HG03469 (cell line): Measurements from ENCODE around the gene SMIM38.

ENCODE experiments used
- ATAC-seq: cut with Tn5 transposase; IDR thresholded peaks from one replicate; pipeline ENCODE4 v1.9.1; 2021; ENCODE audit warnings: mild to moderate bottlenecking, moderate library complexity, moderate number of reproducible peaks; ENCODE audit not compliant: unreplicated experiment

The SMIM38 gene

DNA sequence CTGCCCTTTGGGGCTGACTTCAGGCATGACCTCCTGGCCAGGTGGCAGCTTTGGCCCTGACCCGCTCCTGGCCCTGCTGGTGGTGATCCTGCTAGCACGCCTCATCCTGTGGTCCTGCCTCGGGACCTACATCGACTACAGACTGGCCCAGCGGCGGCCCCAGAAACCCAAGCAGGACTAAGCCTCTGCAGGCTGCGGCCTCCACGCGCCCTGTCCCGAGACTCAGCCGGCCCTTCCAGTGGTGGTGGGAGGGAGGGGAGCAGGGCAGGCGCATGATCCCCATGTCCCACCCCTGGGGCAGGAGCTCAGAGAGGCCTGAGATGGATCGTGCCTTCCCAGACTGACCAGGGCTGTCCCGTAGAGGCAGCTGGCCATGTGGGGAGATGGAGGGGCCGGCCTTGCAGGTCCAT is 2.1 kb downstream of the SMIM38 start:
- no peak for ATAC-seq

DNA sequence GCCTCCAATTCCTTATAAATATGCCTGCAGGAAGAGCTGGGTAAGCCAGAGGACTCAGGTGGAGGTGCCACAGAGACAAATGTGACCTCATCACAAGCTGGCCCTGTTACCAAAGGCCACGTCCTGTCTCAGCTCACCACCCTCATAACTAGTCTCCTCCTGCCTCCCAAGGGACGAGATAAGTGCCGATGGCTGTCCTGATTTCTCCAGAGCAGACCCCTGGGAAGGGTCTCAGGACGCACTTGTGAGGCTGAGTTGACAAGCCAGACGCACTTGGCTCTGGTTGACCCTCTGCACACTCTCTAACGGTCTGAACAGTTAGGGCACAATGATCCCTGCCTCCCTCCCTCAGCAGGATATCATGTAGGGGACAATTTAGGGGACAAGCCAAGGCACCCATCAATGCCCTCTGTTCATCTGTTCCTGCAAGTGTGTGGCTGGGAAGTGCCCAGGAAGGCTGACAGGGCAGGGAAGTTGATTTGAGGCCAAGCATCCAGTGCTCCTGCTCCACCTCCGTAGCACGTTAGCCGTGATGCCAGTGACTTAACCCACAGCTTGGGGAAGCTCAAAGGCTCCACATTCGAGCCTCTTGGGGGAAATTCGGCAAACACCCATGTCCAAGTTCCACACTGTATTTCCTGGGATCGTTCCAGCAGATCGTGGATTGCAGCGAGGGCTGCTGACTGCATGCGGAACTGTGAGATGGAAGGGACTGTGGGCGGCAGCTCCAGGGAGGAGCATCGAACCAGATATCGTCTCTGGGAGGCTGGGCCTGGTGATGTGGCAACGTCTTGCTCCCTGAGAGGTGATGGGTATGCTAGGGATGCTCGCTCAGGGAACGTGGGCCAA is 2.8 kb downstream of the SMIM38 start:
- ATAC-seq: no peak

DNA sequence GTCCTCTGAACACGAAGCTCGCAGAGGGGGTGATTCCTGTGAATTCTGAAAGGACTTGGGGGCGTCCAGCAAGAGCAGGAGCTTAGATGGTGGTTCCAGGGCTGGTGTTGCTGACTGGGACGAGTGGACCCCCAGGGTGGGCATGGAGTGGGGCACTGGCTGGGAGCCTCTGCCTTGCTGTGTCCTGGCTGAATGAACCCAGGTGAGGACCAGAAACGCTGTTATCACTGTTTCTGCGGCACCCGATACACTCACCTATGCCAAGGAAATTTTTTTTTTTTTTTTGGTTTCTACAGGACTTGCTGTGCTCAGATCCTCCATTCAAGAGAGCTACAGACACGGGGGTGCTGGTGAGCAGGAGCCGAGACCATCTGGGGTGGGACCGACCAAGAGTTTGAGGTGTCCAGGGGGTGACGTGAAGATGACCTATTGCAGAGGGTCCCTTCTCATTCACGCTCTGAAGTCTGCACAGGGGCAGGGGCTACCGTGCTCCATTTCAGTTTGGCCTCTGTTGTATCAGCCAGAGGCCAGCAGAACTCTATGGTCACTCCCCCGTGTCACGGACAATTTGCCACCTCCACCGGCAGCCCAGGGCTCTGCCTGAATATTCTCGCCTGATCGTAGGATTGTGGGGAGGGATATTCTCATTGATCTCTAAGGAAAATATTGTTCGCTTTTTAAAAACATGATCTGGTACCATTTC is 3.6 kb downstream of the SMIM38 start:
- ATAC-seq: no peak

DNA sequence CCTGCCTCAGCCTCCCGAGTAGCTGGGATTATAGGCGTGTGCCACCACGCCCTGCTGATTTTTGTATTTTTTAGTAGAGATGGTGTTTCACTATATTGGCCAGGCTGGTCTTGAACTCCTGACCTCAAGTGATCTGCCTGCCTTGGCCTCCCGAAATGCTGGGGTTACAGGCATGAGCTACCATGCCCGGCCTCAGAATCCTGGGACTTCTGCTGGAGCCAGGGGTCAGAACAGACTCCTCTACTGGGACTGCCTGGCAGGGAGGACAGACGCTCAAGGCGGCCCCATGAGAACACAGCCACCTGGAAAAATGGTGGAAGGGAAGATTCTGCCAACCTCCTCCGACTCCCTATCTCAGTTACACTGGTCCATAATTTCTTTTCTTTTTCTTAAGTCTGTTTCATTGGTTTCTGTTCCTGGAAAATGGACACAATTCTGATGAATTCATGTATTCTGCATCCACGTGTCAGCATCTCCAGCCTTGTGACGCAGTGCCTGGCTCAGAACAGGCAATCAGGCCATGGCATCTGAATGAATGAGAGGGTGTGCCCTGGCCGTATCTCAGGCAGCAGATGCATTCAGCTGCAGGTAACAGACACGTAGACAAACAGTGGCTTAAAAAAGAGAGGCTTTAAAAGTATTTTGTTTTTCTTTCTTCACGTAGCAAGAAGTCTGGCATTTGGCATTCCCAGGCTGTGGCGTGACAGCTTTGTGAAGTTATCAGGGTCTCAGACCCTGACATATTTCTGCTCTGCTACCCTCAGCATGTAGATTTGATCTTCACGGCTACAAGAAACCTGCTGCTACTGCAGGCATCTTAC is 4.8 kb downstream of the SMIM38 start:
- ATAC-seq: no peak

DNA sequence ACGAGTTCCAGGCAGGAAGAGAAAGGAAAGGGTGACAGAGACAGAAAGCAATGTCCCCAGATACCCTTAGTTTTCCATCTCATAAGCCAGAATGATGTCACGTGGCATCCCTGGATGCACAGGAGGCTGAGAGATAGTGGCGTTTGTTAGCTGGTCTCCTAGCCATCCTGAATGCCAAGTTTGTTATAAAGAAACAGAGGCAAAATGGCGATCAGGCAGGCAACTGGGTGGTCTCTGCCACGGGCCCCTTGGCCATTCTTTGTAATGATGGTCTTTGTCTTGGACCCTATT is 5.3 kb downstream of the SMIM38 start:
- ATAC-seq: no peak

DNA sequence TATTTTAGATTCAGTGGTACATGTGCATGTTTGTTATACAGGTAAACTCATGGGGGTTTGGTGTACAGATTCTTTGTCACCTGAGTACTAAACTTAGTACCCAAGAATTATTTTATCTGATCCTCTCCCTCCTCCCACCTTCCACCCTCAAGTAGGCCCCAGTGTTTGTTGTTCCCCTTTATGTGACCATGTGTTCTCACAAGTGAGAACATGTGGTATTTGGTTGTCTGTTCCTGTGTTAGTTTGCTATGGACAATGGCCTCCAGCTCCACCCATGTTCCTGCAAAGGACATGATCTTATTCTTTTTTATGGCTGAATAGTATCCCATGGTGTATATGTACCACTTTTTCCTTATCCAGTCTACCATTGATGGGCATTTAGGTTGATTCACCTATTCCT is 6.8 kb downstream of the SMIM38 start:
- no peak for ATAC-seq

DNA sequence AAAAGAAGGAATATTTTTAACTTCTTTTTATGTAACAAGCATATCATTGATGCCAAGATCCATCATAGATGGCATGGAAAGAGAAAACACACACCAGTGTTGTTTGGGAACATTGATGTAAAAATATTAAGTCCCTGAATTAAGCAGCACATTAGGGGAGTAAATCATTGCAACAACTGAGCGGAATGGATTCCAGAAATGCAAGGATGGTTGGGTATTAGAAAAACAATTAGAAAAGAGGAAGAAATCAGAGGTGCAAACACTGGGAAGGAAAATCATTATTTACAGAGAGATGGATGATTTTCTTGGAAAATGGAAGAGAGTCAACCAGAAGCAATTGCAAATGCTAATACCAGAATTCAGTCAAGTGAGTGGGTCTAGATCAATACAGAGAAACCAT is 8.1 kb downstream of the SMIM38 start:
- ATAC-seq: no peak

DNA sequence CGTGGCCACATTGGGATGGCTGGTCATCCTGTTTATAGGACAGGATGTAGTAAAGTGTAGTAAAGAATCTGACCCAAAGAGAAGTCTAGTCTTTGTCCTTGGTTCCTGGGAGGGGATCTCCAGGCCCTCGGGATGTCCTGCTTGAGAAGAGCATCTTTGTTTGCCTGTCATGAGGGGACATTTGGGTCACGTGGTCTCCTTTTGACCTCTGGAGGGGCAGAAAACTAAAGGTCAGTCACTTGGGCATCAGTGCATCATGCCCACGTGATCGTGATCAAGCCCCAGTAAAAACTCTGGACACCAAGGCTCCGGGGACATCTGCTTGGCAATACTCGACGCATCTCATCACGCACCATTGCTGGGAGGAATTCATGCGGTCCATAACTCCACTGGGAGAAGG is 9.1 kb downstream of the SMIM38 start:
- no peak for ATAC-seq

DNA sequence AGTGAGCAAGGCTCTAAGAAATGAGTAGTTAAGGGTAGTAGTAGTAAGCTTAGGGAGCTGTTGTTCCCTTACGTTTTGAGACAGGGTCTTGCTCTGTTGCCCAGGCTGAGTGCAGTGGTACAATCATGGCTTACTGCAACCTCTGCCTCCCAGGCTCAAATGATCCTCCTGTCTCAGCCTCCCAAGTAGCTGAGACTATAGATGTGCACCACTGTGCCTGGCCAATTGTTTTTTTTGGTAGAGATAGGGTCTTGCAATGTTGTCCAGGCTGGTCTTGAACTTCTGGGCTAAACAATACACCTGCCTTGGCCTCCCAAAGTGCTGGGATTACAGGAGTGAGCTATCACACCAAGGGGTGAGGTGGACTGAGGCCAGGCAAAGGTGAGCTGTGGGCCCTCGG is 10.0 kb downstream of the SMIM38 start:
- ATAC-seq: no peak

DNA sequence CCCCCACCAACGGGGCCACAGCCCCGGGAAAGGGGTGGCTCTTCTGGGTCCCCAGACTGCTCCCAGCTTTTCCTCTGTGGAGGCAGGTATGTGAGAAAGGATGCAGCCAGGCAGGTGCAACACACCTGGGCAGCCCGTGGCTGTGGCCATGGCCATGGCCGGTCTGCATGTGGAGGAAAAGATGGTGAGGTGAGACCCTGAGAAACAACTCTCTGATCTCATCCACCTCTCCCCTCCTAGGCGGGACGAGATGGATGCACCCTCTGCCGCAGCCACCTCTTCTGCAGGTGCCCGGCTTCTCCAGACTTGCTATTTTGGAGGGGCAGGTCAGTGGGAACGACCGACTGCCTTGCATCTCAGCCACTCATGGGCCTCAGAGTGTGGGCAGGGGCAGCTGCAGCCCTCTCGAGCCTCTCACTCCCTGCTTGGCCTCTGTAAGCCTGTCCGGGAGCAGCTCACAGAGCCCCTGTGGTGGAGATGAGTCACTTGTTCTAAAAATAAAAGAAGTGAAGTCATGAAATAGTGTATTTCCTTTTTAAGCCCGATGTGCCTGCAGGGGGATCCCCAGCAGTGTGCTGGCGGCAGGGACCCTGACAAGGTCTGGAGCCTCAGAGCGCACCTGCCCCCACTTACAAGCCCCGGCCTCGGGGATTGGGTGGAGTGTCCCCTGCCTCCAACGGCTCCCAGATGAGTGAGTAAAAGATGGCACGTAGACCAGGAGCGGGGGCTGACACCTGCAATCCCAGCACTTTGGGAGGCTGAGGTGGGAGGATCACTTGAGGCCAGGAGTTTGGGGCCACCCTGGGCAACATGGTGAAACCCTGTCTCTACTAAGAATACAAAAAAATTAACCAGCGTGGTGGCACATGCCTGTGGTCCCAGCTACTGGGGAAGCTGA is 10.7 kb downstream of the SMIM38 start:
- ATAC-seq: peak; percentile 82

DNA sequence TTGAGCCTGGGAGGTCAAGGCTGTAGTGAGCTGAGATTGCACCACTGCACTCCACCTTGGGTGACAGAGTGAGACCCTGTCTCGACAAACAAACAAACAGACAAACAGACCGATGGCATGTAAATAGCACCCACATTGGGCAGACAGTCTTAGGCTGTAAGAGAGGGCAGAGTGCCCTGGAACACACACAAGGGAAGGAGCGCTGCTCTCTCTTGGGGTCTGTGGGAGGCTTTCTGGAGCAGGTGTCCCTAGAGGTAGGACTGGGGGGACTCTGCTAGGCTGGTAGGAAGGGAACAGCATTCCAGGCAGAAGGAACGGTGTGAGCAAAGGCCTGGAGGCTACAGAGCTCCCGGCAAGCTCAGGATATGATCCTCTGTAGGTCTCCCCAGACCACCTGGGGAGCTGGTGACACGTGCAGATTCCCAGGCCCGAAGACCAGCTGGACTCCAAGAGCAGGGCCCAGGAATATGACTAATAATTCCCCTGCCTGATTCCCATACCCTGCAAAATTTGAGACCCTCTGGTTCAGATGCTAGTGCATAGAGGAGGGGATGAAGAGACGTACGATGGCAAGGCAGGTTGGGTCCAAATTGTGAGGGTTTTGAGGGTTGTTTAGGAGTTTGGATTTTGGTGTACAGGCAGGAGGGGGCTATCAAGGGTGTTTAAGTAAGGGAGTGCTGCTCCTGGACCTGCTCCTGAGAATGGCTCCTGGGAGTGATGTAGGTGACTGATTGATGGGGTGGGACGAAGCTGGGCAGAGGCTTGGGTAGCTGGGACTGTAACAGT is 11.6 kb downstream of the SMIM38 start:
- no peak for ATAC-seq

DNA sequence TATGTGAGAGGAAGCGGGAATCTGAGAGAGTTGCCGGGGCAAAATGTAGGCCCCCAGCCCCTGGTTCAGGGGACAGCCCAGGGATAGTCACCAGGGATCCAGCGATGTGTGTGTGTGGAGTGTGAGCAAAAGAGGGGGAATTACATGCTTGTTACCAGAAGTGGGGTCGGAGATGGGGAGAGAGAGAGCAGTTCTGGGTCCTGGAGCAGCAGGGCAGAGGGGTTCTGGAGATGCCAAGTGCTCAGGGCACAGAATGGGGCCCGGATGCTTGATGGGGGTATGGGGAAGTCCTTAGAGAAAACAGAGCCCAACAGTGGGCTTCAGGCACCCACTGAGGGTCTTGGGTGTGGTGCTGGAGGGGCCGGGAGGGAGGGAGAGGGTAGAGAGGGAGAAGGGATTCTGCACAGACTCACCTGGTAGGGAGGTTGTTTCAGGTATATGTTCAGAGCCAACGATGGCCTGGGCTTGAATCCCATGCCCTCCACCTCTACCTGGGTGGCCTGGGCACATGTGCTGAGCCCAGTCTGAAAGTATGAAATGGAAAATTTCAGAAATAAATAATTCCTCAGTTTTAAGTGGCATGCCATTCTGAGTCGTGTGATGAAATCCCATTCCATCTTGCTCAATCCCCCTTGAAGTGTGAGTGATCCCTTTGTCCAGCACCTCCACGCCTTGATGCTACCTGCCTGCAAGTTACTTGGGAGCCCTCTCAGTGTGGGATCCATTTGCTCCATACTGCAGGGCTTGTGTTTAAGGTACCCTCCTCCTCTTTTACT is 12.4 kb downstream of the SMIM38 start:
- ATAC-seq: no peak

DNA sequence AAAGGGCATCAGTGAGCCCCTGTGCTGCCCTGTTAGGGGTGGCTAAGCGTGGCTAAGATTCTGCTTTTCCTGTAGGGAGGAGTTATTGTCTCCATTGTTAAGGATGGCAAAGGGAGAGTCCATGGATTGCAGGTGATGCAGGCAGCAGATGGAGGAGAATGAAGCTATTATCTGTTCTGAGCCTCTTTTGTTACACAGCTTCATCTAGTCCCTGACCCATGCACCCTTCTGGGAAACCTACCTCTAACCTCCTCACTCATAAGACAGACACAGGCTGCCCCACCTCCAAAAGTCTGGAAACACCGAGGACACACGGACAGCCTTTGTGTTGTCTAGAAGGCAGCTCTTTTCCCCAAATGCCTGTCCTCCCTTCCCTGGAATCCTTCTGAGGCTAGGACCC is 13.7 kb downstream of the SMIM38 start:
- ATAC-seq: no peak

DNA sequence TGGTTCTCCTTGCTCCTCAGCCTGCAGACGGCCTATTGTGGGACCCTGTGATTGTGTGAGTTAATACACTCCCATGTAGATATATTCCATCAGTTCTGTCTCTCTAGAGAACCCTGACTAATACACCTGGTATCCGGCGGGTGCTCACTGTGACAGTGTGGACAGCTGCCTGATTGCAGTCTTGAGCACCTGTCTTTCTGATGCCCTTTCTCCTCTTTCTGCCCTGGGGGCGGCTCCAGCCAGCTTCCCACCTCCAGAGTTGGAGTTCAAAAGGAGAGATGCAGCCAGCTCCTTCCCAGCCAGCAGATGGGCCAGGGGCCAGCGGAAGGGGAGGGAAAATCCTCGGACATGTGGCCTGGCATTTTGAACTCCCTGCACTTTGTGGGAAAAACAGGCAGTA is 15.0 kb downstream of the SMIM38 start:
- no peak for ATAC-seq

DNA sequence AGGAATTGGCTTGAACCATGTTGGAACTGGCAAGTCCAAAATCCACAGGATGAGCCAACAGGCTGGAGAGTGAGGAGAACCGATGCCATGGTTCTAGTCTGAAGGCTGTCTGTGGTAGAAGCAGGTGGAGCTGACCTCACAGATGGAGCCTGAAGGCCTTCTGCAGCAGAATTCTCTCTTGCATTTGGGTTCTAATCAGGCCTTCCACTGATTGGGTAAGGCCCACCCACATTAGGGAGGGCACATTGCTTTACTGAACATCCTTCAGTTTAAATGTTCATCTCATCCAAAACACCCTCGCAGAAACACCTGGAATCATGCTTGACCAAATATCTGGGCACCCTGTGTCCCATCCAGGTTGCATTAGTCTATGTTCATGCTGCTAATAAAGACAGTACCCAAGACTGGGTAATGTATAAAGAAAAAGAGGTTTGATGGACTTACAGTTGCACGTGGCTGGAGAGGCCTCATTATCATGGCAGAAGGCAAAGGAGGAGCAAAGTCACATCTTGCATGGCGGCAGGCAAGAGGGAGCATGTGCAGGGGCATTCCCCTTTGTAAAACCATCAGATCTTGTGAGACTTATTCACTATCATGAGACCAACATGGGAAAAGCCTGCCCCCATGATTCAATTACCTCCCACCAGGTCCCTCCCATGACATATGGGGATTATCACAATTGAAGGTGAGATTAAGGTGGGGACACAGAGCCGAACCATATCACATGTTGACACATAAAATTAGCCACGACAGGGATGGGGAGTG is 15.9 kb downstream of the SMIM38 start:
- ATAC-seq: no peak

DNA sequence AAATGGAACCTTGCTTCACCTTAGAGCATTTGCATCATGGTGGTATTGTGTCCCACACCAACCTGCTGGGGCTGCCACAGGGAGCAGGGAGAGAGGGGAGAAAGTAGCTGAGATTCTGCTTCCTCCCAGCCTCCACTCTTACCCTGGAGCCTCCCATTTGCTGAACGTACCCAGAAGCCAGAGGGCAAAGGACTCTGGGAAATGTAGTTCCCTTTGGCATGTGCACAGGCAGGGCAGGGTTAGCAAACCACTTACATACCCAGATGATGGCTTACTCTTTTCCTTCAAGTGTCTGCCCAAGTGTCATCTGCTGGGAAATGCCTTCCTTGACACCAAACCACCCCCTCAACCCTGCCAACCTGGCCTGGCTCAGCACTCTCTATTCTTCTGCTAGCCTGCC is 16.9 kb downstream of the SMIM38 start:
- no peak for ATAC-seq

DNA sequence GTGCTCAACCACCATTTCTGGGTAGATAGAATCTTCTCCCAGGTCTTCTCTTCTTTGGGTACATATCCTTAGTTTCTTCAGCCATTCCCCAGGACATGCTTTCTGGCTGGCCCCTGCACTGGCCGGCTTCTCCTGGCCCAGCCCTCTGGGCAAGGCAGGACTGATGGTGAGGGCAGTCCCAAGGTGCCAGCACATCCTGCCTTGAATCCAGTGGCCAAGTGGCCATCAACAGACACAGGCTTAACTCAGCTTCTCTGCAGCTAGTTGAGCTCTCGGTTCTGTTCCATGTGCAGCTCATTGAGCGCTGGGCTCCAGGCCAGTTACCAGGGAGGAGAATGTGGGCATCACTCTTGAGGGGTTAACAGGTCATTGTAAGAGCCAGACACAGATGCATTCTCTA is 17.6 kb downstream of the SMIM38 start:
- no peak for ATAC-seq

DNA sequence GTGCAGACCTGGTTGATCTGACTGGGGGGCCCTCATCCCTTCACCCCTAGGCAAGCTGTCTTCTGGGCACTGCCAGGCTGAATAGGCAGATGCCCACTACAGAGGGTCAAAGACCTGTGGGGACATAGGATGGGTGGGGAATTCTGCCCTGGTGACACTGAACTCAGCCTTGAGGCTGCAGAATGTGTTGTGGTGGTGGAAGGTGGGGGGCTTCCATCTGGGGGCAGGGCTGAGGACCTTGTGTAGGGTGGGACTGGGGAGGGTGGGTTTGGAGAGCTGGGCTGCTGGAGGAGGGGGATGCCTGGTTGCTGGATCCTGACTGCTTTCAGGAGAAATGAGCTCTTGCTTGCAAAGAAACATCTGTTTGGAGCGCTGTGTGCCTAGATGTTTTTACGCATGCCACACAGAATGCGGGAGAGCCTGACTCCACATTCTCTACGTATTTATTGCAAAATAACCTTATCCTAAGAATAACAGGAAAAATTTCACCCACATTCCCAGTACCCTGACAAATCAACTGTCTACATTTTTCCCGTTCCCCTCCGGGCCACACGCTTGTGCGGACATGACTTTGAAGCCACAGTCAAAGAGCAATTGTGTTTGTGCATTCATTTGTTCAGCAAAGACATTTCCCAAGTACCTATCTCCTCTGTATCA is 18.3 kb downstream of the SMIM38 start:
- ATAC-seq: no peak
